Liver (tissue), 9 donors: Measurements from ENCODE around the gene TOPAZ1. TPM values are rescaled to one million over a fixed set of nuclear protein-coding genes. Genes with fewer than 3 reads are reported as not detected.

Experiments used
- DNase-seq: peaks from one replicate; pipeline ENCODE4 v3.0.0-alpha.2; 2017; ENCODE audit warnings: low spot score
- H3K27ac ChIP-seq, 2 donors: one replicate each; pipeline ENCODE4 v1.7.0; 2013; ENCODE audit warnings: inconsistent platforms in 2 of 2, low read length in 2 of 2, control low read depth in 1 of 2, low read depth in 1 of 2, mild to moderate bottlenecking in 1 of 2
- H3K27me3 ChIP-seq, 4 donors: one replicate each; pipeline versions ENCODE4 v1.6.1 to v1.7.0; 2013; ENCODE audit warnings: low read length in 3 of 4, inconsistent platforms in 1 of 4, mild to moderate bottlenecking in 1 of 4, moderate library complexity in 1 of 4; ENCODE audit not compliant: control insufficient read depth in 4 of 4, insufficient read depth in 4 of 4
- H3K36me3 ChIP-seq, 4 donors: one replicate each; pipeline versions ENCODE4 v1.6.1 to v1.7.0; 2013; ENCODE audit warnings: low read length in 3 of 4, mild to moderate bottlenecking in 3 of 4, low read depth in 1 of 4, moderate library complexity in 1 of 4; ENCODE audit not compliant: control insufficient read depth in 4 of 4, insufficient read depth in 3 of 4
- H3K4me1 ChIP-seq, 4 donors: one replicate each; pipeline versions ENCODE4 v1.6.1 to v1.7.0; 2013; ENCODE audit warnings: low read length in 3 of 4, mild to moderate bottlenecking in 3 of 4, moderate library complexity in 1 of 4; ENCODE audit not compliant: control insufficient read depth in 4 of 4, insufficient read depth in 4 of 4
- H3K4me3 ChIP-seq, 3 donors: one replicate each; pipeline versions ENCODE4 v1.6.1 to v1.7.0; 2013; ENCODE audit warnings: low read length in 3 of 3, control low read depth in 1 of 3, low read depth in 1 of 3, mild to moderate bottlenecking in 1 of 3
- H3K9ac ChIP-seq, 2 donors: one replicate each; pipeline ENCODE4 v1.7.0; 2013; ENCODE audit warnings: low read length in 2 of 2, mild to moderate bottlenecking in 2 of 2, moderate library complexity in 2 of 2, control low read depth in 1 of 2, low read depth in 1 of 2
- H3K9me3 ChIP-seq, 4 donors: one replicate each; pipeline versions ENCODE4 v1.6.1 to v1.7.0; 2013; ENCODE audit warnings: low read length in 3 of 4; ENCODE audit not compliant: control insufficient read depth in 4 of 4
- CTCF ChIP-seq: fragments of 150-350 bp; IDR thresholded peaks from 2 replicates; pipeline ENCODE4 v1.5.1; 2017; ENCODE audit warnings: improper control_type of control experiment, low read depth, low read length; ENCODE audit not compliant: missing input control
- EGR1 ChIP-seq, 2 donors: IDR thresholded peaks; 2 replicates each; pipeline ENCODE4 v1.6.1; 2016 to 2018; ENCODE audit warnings: antibody characterized with exemption in 2 of 2, low read depth in 2 of 2
- FOXA1 ChIP-seq: IDR thresholded peaks from 2 replicates; pipeline ENCODE4 v1.6.1; 2016; ENCODE audit warnings: antibody characterized with exemption
- FOXA2 ChIP-seq: IDR thresholded peaks from 2 replicates; pipeline ENCODE4 v1.6.1; 2016; ENCODE audit warnings: antibody characterized with exemption
- GABPA ChIP-seq, 2 donors: IDR thresholded peaks in 1 of 2; conservative IDR thresholded peaks in 1 of 2; 2 replicates each; pipeline ENCODE4 v1.6.1; 2016; ENCODE audit warnings: antibody characterized with exemption in 2 of 2, mild to moderate bottlenecking in 1 of 2, moderate library complexity in 1 of 2
- HNF4A ChIP-seq, 2 donors: conservative IDR thresholded peaks; 2 replicates each; pipeline ENCODE4 v1.6.1; 2016; ENCODE audit warnings: antibody characterized with exemption in 2 of 2, mild to moderate bottlenecking in 2 of 2
- HNF4G ChIP-seq: IDR thresholded peaks from 2 replicates; pipeline ENCODE4 v1.6.1; 2016; ENCODE audit warnings: antibody characterized with exemption
- JUND ChIP-seq, 2 donors: IDR thresholded peaks; 2 replicates each; pipeline ENCODE4 v1.6.1; 2016; ENCODE audit warnings: antibody characterized with exemption in 2 of 2
- NR2F2 ChIP-seq: IDR thresholded peaks from 2 replicates; pipeline ENCODE4 v1.6.1; 2016; ENCODE audit warnings: antibody characterized with exemption
- RAD21 ChIP-seq, 2 donors: IDR thresholded peaks; 2 replicates each; pipeline ENCODE4 v1.6.1; 2016; ENCODE audit warnings: antibody characterized with exemption in 2 of 2, mild to moderate bottlenecking in 2 of 2
- RXRA ChIP-seq, 2 donors: IDR thresholded peaks; 2 replicates each; pipeline ENCODE4 v1.6.1; 2017 to 2018; ENCODE audit warnings: antibody characterized with exemption in 2 of 2, mild to moderate bottlenecking in 1 of 2
- SP1 ChIP-seq: IDR thresholded peaks from 2 replicates; pipeline ENCODE4 v1.6.1; 2018; ENCODE audit warnings: antibody characterized with exemption, mild to moderate bottlenecking
- TAF1 ChIP-seq: conservative IDR thresholded peaks from 2 replicates; pipeline ENCODE4 v1.6.1; 2016; ENCODE audit warnings: antibody characterized with exemption, mild to moderate bottlenecking
- YY1 ChIP-seq: IDR thresholded peaks from 2 replicates; pipeline ENCODE4 v1.6.1; 2016; ENCODE audit warnings: antibody characterized with exemption, mild to moderate bottlenecking
- ZBTB33 ChIP-seq: IDR thresholded peaks from 2 replicates; pipeline ENCODE4 v1.6.1; 2016; ENCODE audit warnings: antibody characterized with exemption
- WGBS: extraction: QIAGEN DNeasy Blood & Tissue Kit; methylation state at CpG from one replicate; pipeline ENCODE4 v1.1.7; 2013; 5-methylcytosine and 5-hydroxymethylcytosine counted together
- polyA plus RNA-seq, 2 donors: library from polyadenylated mRNA; stranded (reverse) in 1 of 2; unstranded in 1 of 2; fragments of 200-250 nt in 1 of 2; fragments of >200 nt in 1 of 2; fragmentation: Nextera tagmentation in 1 of 2; extraction: Ambion mirVana in 1 of 2; gene quantifications; one replicate each; pipeline versions ENCODE4 v1.2.1 to v1.2.3, GENCODE V29; 2013 to 2015
- total RNA-seq, 2 donors: library from RNA; depleted of rRNA; stranded (reverse); fragments of >200 nt; gene quantifications; one replicate each; pipeline ENCODE4 v1.2.3, GENCODE V29; 2014
- TF ChIP-seq, protein P1 (sequence below): IDR thresholded peaks from 2 replicates; pipeline ENCODE4 v1.6.1; 2016; ENCODE audit warnings: antibody characterized with exemption, mild to moderate bottlenecking
- TF ChIP-seq, protein P2 (sequence below): IDR thresholded peaks from 2 replicates; pipeline ENCODE4 v1.6.1; 2016; ENCODE audit warnings: antibody characterized with exemption
- TF ChIP-seq, protein P3 (sequence below): IDR thresholded peaks from 2 replicates; pipeline ENCODE4 v1.6.1; 2016; ENCODE audit warnings: antibody characterized with exemption
- donor health status: healthy.
- donor health status: healthy.
- donor health status: healthy.
- donor health status: healthy.
- donor health status: healthy.

Gene TOPAZ1
- total and polyA plus RNA-seq, 4 donors, result not detected

DNA sequence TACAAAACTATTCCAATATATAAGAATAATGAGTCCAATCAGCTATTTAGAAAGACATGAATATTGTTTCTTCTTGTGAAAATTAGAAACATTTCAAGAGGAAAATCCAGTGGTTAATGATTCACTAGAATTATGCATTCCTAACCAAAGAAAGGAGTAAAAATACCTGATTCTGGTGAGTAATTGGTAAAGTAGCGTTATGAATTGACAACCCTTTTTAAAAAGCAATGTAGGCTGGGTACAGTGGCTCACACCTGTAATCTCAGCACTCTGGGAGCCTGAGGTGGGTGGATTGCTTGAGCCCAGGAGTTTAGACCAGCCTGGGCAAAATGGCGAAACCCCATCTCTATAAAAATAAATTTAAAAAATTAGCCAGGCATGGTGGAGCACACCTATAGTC lies 43.3 kb downstream of the TOPAZ1 start (continued):
- TF ChIP-seq, protein P1, sequence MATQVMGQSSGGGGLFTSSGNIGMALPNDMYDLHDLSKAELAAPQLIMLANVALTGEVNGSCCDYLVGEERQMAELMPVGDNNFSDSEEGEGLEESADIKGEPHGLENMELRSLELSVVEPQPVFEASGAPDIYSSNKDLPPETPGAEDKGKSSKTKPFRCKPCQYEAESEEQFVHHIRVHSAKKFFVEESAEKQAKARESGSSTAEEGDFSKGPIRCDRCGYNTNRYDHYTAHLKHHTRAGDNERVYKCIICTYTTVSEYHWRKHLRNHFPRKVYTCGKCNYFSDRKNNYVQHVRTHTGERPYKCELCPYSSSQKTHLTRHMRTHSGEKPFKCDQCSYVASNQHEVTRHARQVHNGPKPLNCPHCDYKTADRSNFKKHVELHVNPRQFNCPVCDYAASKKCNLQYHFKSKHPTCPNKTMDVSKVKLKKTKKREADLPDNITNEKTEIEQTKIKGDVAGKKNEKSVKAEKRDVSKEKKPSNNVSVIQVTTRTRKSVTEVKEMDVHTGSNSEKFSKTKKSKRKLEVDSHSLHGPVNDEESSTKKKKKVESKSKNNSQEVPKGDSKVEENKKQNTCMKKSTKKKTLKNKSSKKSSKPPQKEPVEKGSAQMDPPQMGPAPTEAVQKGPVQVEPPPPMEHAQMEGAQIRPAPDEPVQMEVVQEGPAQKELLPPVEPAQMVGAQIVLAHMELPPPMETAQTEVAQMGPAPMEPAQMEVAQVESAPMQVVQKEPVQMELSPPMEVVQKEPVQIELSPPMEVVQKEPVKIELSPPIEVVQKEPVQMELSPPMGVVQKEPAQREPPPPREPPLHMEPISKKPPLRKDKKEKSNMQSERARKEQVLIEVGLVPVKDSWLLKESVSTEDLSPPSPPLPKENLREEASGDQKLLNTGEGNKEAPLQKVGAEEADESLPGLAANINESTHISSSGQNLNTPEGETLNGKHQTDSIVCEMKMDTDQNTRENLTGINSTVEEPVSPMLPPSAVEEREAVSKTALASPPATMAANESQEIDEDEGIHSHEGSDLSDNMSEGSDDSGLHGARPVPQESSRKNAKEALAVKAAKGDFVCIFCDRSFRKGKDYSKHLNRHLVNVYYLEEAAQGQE, result no peak
- TF ChIP-seq HNF4A (conservative IDR thresholded peaks at IDR 0.05) (no peak), TAF1 (no peak), JUND (IDR thresholded peaks at IDR 0.05) (no peak), GABPA (IDR thresholded peaks at IDR 0.05 in 1 of 2, conservative IDR thresholded peaks at IDR 0.05 in 1 of 2) (no peak)
- TF ChIP-seq, protein P2, sequence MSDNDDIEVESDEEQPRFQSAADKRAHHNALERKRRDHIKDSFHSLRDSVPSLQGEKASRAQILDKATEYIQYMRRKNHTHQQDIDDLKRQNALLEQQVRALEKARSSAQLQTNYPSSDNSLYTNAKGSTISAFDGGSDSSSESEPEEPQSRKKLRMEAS, result no peak

DNA sequence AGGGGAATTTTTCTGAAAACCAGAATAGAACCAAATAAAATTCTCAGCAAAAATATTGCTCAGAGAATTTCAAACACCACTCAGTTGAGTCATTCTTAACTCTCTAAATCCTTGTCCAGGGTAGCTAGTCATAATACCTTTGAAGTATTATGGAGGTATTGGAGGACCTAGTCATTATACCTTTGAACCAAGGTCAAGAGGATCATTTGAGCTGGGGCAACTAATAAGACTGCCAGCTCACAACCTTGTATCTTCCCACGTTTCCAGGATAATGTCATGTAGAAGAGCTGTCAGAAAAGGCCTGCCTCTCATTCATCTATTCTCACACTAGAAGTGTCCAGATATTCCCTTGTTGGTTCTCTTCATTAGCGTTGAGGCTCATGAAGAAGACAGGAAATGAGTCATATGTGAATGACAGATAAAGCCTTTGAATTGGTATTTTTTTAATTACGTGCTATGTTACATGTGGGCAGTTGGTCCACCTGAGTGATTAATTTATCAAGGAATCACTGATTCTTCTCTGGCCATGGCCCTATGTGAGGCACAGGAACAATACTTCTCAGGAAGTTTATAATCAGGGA lies 48.3 kb downstream of the TOPAZ1 start:
- Histone ChIP-seq H3K9me3 (no peaks in the 10 kb centered on the region), H3K9ac (no peak overlapping the region), H3K4me3 (no peak overlapping the region), H3K36me3 (no peaks in the 10 kb centered on the region), H3K4me1 (no peaks in the 10 kb centered on the region), H3K27ac (no peak overlapping the region), H3K27me3 (no peaks in the 10 kb centered on the region)
- TF ChIP-seq TAF1 (no peak), GABPA (IDR thresholded peaks at IDR 0.05 in 1 of 2, conservative IDR thresholded peaks at IDR 0.05 in 1 of 2) (no peak), RAD21 (IDR thresholded peaks at IDR 0.05) (no peak), EGR1 (IDR thresholded peaks at IDR 0.05; ENCODE audit: low read depth in 2 of 2) (no peak), NR2F2 (no peak), SP1 (no peak), FOXA2 (no peak), ZBTB33 (no peak), FOXA1 (no peak), CTCF (no peak), RXRA (IDR thresholded peaks at IDR 0.05) (no peak), JUND (IDR thresholded peaks at IDR 0.05) (no peak), HNF4A (conservative IDR thresholded peaks at IDR 0.05) (no peak), HNF4G (no peak), YY1 (no peak)
- TF ChIP-seq, protein P2, result no peak
- TF ChIP-seq, protein P1, result no peak
- TF ChIP-seq, protein P3, sequence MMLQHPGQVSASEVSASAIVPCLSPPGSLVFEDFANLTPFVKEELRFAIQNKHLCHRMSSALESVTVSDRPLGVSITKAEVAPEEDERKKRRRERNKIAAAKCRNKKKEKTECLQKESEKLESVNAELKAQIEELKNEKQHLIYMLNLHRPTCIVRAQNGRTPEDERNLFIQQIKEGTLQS, result no peak
- DNase-seq, result no peak
- WGBS, result 68% methylated on average over 3 of the region's 3 CpGs
